HepG2 (cell line): ENCODE measurements around the gene MAPK6. TPM values are rescaled to one million over a fixed set of nuclear protein-coding genes. Genes with fewer than 3 reads are reported as not detected.
A peak's percentile ranks its signal among the peaks of the same experiment; 100 is the strongest.

Source experiments
- BRF2 ChIP-seq: sonication (generic); formaldehyde crosslinking; IDR thresholded peaks from 2 replicates; pipeline ENCODE4 v1.8.1; 2022; ENCODE audit warnings: mild to moderate bottlenecking, missing genetic modification reagents
- CEBPB ChIP-seq: IDR thresholded peaks from 2 replicates; pipeline ENCODE4 v1.6.1; 2011; ENCODE audit warnings: low read depth, low read length, improper control_type of control experiment, borderline replicate concordance
- CHD2 ChIP-seq: IDR thresholded peaks from 2 replicates; pipeline ENCODE4 v1.6.1; 2011; ENCODE audit warnings: low read depth, low read length, improper control_type of control experiment
- CREB3 ChIP-seq: sonication (generic); formaldehyde crosslinking; IDR thresholded peaks from 2 replicates; pipeline ENCODE4 v1.5.0; 2020; ENCODE audit warnings: missing genetic modification reagents
- IRX3 ChIP-seq: sonication (generic); formaldehyde crosslinking; IDR thresholded peaks from 2 replicates; pipeline ENCODE4 v1.8.1; 2023; ENCODE audit warnings: mild to moderate bottlenecking, low read depth, missing genetic modification reagents, borderline replicate concordance
- PLSCR1 ChIP-seq: sonication (generic); formaldehyde crosslinking; IDR thresholded peaks from 2 replicates; pipeline ENCODE4 v1.5.0; 2020; ENCODE audit warnings: missing genetic modification reagents, mild to moderate bottlenecking, borderline replicate concordance
- RCOR2 ChIP-seq: IDR thresholded peaks from 2 replicates; pipeline ENCODE4 v1.6.1; 2016; ENCODE audit warnings: missing biosample characterization, missing genetic modification reagents
- SRSF9 ChIP-seq: fragments of 200-400 bp; formaldehyde crosslinking; IDR thresholded peaks from 2 replicates; pipeline ENCODE4 v1.6.1; 2018; ENCODE audit warnings: borderline replicate concordance, mild to moderate bottlenecking, low read depth, low read length; ENCODE audit not compliant: insufficient read depth, poor library complexity, severe bottlenecking
- TEAD3 ChIP-seq: optimal IDR thresholded peaks from 2 replicates; pipeline ENCODE3; 2016; ENCODE audit warnings: borderline replicate concordance
- ZFP36L1 ChIP-seq: sonication (generic); formaldehyde crosslinking; IDR thresholded peaks from 2 replicates; pipeline ENCODE4 v1.8.0; 2022; ENCODE audit warnings: mild to moderate bottlenecking, missing genetic modification reagents, moderate library complexity
- ZNF318 ChIP-seq: sonication (generic); formaldehyde crosslinking; IDR thresholded peaks from 2 replicates; pipeline ENCODE4 v1.4.0; 2020; ENCODE audit warnings: mild to moderate bottlenecking, missing genetic modification reagents
- ZNF550 ChIP-seq: sonication (generic); formaldehyde crosslinking; IDR thresholded peaks from 2 replicates; pipeline ENCODE4 v1.4.0; 2020; ENCODE audit warnings: mild to moderate bottlenecking, missing genetic modification reagents, borderline replicate concordance
- polyA plus RNA-seq, 8 experiments: library from polyadenylated mRNA; depleted of rRNA in 3 of 8; stranded (reverse) in 7 of 8; unstranded in 1 of 8; fragments of >200 nt; fragmentation: Illumina TruSeq in 4 of 8; extraction: Trizol in 4 of 8; gene quantifications; 2 replicates each; pipeline versions ENCODE4 v1.2.1 to v1.2.3, GENCODE V29; 2011 to 2016; ENCODE audit warnings: low read depth in 4 of 8, missing spikeins in 1 of 8, mixed read lengths in 1 of 8; ENCODE audit not compliant: insufficient read depth in 1 of 8
- total RNA-seq, 5 experiments: library from RNA; depleted of rRNA; stranded (reverse); fragments of >200 nt; fragmentation: Illumina TruSeq; extraction: Trizol; gene quantifications; 2 replicates each; pipeline ENCODE4 v1.2.3, GENCODE V29; 2016; ENCODE audit warnings: low read depth in 1 of 5
- TF ChIP-seq, protein P1 (sequence below): sonication (generic); formaldehyde crosslinking; IDR thresholded peaks from 2 replicates; pipeline ENCODE4 v1.4.0; 2020; ENCODE audit warnings: missing genetic modification reagents

Gene MAPK6
- total and polyA plus RNA-seq, 2 of the 13 experiments (the other 11 are each of a cell fraction or from before 2014, with no cell fraction given) = 89.5 to 99.7 TPM

DNA sequence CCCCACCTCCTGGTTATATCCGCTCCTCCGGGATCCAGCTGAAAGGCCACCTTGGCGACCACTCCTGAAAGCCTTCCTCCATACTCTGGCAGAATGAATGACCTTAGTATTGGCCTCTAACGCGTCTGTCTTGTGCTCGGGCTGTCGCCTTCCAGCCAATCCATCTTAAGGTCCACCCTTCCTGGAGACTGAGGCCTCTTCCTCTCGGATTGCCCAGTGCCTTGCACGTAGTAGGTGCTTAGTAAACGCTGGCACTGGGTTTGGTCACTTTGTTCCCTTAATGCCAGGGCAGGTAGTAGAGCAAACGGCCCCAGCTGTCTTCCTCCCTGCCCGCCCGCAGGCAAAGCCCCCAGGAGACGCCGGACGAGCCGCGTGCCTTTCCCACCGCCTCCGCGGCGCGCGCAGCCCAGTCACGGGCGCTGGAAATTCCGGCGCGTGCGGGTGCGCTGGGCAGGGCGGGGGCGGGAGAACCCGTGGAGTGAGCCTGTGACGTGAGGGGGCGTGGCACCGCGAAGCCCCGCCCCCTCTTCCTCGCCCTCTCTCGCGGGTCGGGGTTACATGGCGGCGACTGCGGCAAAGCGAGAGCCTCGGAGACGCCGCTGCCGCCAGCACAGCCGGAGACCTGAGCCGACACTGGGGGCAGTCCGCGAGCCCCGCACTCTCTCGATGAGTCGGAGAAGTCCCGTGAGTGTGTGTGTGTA, at the start of gene MAPK6 (continued):
- no peak for TF ChIP-seq CEBPB
- TF ChIP-seq TEAD3 (CRISPR knock-in tag) = peak; percentile 94
- 0 out of 2 replicates have a peak, but pooled peaks have one; percentile 26 for TF ChIP-seq ZNF318 (CRISPR knock-in tag)
- no peak for TF ChIP-seq SRSF9
- TF ChIP-seq BRF2 (CRISPR knock-in tag) = no peak; the same call in 1 of the 2 replicates
- TF ChIP-seq CREB3 (CRISPR knock-in tag) = no peak
- no peak for TF ChIP-seq CHD2
- TF ChIP-seq IRX3 (CRISPR knock-in tag) = no peak; the same call in 1 of the 2 replicates
- TF ChIP-seq PLSCR1 (CRISPR knock-in tag) = no peak
- TF ChIP-seq ZNF550 (CRISPR knock-in tag) = no peak
- TF ChIP-seq, protein P1, sequence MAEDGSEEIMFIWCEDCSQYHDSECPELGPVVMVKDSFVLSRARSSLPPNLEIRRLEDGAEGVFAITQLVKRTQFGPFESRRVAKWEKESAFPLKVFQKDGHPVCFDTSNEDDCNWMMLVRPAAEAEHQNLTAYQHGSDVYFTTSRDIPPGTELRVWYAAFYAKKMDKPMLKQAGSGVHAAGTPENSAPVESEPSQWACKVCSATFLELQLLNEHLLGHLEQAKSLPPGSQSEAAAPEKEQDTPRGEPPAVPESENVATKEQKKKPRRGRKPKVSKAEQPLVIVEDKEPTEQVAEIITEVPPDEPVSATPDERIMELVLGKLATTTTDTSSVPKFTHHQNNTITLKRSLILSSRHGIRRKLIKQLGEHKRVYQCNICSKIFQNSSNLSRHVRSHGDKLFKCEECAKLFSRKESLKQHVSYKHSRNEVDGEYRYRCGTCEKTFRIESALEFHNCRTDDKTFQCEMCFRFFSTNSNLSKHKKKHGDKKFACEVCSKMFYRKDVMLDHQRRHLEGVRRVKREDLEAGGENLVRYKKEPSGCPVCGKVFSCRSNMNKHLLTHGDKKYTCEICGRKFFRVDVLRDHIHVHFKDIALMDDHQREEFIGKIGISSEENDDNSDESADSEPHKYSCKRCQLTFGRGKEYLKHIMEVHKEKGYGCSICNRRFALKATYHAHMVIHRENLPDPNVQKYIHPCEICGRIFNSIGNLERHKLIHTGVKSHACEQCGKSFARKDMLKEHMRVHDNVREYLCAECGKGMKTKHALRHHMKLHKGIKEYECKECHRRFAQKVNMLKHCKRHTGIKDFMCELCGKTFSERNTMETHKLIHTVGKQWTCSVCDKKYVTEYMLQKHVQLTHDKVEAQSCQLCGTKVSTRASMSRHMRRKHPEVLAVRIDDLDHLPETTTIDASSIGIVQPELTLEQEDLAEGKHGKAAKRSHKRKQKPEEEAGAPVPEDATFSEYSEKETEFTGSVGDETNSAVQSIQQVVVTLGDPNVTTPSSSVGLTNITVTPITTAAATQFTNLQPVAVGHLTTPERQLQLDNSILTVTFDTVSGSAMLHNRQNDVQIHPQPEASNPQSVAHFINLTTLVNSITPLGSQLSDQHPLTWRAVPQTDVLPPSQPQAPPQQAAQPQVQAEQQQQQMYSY (CRISPR knock-in tag) = peak; percentile 21; the same call in 1 of the 2 replicates
- peak; percentile 87; the same call in 1 of the 2 replicates for TF ChIP-seq ZFP36L1 (CRISPR knock-in tag)
- peak; percentile 70 for TF ChIP-seq RCOR2 (CRISPR knock-in tag)
